ENCODE data around the gene HEPACAM2.

HEPACAM2 gene

GRCh38 chr7:93203496-93203895 is 22.8 kb downstream of the HEPACAM2 start:
- in situ Hi-C loops (cut with HindIII; ENCODE audit: low sequenced_read_pairs), result no loop called here

GRCh38 chr7:93202594-93203250 is 23.5 kb downstream of the HEPACAM2 start:
- in situ Hi-C loops (cut with HindIII; ENCODE audit: low sequenced_read_pairs), result no loop called here

GRCh38 chr7:93198472-93198871 is 27.8 kb downstream of the HEPACAM2 start:
- in situ Hi-C loops (cut with HindIII; ENCODE audit: low sequenced_read_pairs), result no loop called here

- in situ Hi-C loops (cut with HindIII; ENCODE audit: low sequenced_read_pairs), result no loop called here
Observed at GRCh38 chr7:93196336-93196735, 29.9 kb downstream of the HEPACAM2 start.

GRCh38 chr7:93194386-93194785 is 31.9 kb downstream of the HEPACAM2 start:
- in situ Hi-C loops (cut with HindIII; ENCODE audit: low sequenced_read_pairs), result no loop called here

GRCh38 chr7:93188870-93189634 is 37.2 kb downstream of the HEPACAM2 start:
- in situ Hi-C loops (cut with HindIII; ENCODE audit: low sequenced_read_pairs), result no loop called here

- in situ Hi-C loops (cut with HindIII; ENCODE audit: low sequenced_read_pairs), result no loop called here
Observed at GRCh38 chr7:93185303-93186027, 40.8 kb downstream of the HEPACAM2 start.

GRCh38 chr7:93179173-93179572 is 47.1 kb downstream of the HEPACAM2 start:
- in situ Hi-C loops (cut with HindIII; ENCODE audit: low sequenced_read_pairs), result no loop called here

- in situ Hi-C loops (cut with HindIII; ENCODE audit: low sequenced_read_pairs), result no loop called here
Observed at GRCh38 chr7:93178213-93178612, 48.1 kb downstream of the HEPACAM2 start.

- in situ Hi-C loops (cut with HindIII; ENCODE audit: low sequenced_read_pairs), result no loop called here
Observed at GRCh38 chr7:93176992-93177580, 49.2 kb downstream of the HEPACAM2 start.

GRCh38 chr7:93175219-93175618 is 51.0 kb downstream of the HEPACAM2 start:
- in situ Hi-C loops (cut with HindIII; ENCODE audit: low sequenced_read_pairs), result no loop called here

GRCh38 chr7:93172683-93173082 is 53.6 kb downstream of the HEPACAM2 start:
- in situ Hi-C loops (cut with HindIII; ENCODE audit: low sequenced_read_pairs), result no loop called here

- in situ Hi-C loops (cut with HindIII; ENCODE audit: low sequenced_read_pairs), result no loop called here
Observed at GRCh38 chr7:93171606-93172226, 54.6 kb downstream of the HEPACAM2 start.

GRCh38 chr7:93165447-93165846 is 60.8 kb downstream of the HEPACAM2 start:
- in situ Hi-C loops (cut with HindIII; ENCODE audit: low sequenced_read_pairs), result no loop called here

GRCh38 chr7:93164766-93165165 is 61.5 kb downstream of the HEPACAM2 start:
- in situ Hi-C loops (cut with HindIII; ENCODE audit: low sequenced_read_pairs), result no loop called here

- in situ Hi-C loops (cut with HindIII; ENCODE audit: low sequenced_read_pairs), result no loop called here
Observed at GRCh38 chr7:93161181-93161762, 65.0 kb downstream of the HEPACAM2 start.

GRCh38 chr7:93160410-93160809 is 65.9 kb downstream of the HEPACAM2 start:
- in situ Hi-C loops (cut with HindIII; ENCODE audit: low sequenced_read_pairs), result no loop called here

- in situ Hi-C loops (cut with HindIII; ENCODE audit: low sequenced_read_pairs), result no loop called here
Observed at GRCh38 chr7:93159490-93159889, 66.8 kb downstream of the HEPACAM2 start.

GRCh38 chr7:93156884-93157283 is 69.4 kb downstream of the HEPACAM2 start:
- in situ Hi-C loops (cut with HindIII; ENCODE audit: low sequenced_read_pairs), result no loop called here

GRCh38 chr7:93150200-93150835 is 76.0 kb downstream of the HEPACAM2 start:
- in situ Hi-C loops (cut with HindIII; ENCODE audit: low sequenced_read_pairs), result no loop called here
